Central memory CD8-positive, alpha-beta T cell (primary cell): Measurements from ENCODE around the gene PHETA2.
"Not testable (repeated sequence)": the region's sequence is repeated elsewhere in the genome, so short reads cannot be mapped to it uniquely, and the experiment has no call there.

Experiments
- ATAC-seq: fragments of 150-1000 bp; cut with Tn5 transposase; replicated peaks from 2 replicates; pipeline ENCODE4 v1.10.0; 2022; ENCODE audit warnings: mild to moderate bottlenecking, moderate FRiP score, moderate number of reproducible peaks; ENCODE audit not compliant: poor library complexity, severe bottlenecking; ENCODE audit errors: extremely low read depth
- DNase-seq, 2 donors: peaks; one replicate each; pipeline ENCODE4 v3.0.0; 2021; ENCODE audit warnings: low spot score in 2 of 2
- H3K27ac Mint-ChIP-seq: one replicate; pipeline ENCODE4 v1.8.0; 2022; ENCODE audit warnings: low read depth, mild to moderate bottlenecking, moderate library complexity, mixed read lengths
- H3K27me3 Mint-ChIP-seq: one replicate; pipeline ENCODE4 v1.8.0; 2022; ENCODE audit warnings: mixed read lengths
- H3K36me3 Mint-ChIP-seq: one replicate; pipeline ENCODE4 v1.8.0; 2022; ENCODE audit warnings: mild to moderate bottlenecking, moderate library complexity, mixed read lengths; ENCODE audit not compliant: insufficient read depth
- H3K4me1 Mint-ChIP-seq: one replicate; pipeline ENCODE4 v1.8.0; 2022; ENCODE audit warnings: mixed read lengths
- H3K4me3 Mint-ChIP-seq: one replicate; pipeline ENCODE4 v1.8.0; 2022; ENCODE audit warnings: mild to moderate bottlenecking, moderate library complexity, mixed read lengths
- H3K9me3 Mint-ChIP-seq: one replicate; pipeline ENCODE4 v1.8.0; 2022; ENCODE audit warnings: mixed read lengths

Gene PHETA2

GRCh38 chr22:42062506-42063170, 11.4 kb upstream of the PHETA2 start:
- ATAC-seq (no peak), DNase-seq (no peak)
- H3K36me3 Mint-ChIP-seq = peaks cover 19% of the 10 kb centered on the region
- no peaks in the 10 kb centered on the region for H3K27me3 Mint-ChIP-seq
- peaks cover 11% of the 10 kb centered on the region for H3K4me1 Mint-ChIP-seq
- no peak overlapping the region for H3K4me3 Mint-ChIP-seq
- peaks cover 6% of the 10 kb centered on the region for H3K9me3 Mint-ChIP-seq
- H3K27ac Mint-ChIP-seq = no peak overlapping the region

- H3K4me3 Mint-ChIP-seq = no peak overlapping the region
- DNase-seq (no peak), ATAC-seq (no peak)
- H3K4me1 Mint-ChIP-seq = peaks cover 18% of the 10 kb centered on the region
- no peak overlapping the region for H3K27ac Mint-ChIP-seq
- peaks cover 17% of the 10 kb centered on the region for H3K36me3 Mint-ChIP-seq
- H3K27me3 Mint-ChIP-seq = no peaks in the 10 kb centered on the region
- H3K9me3 Mint-ChIP-seq = no peaks in the 10 kb centered on the region
These were observed 9.4 kb upstream of the PHETA2 start for GRCh38 chr22:42064629-42065028.

GRCh38 chr22:42065438-42066125, 8.5 kb upstream of the PHETA2 start:
- H3K9me3 Mint-ChIP-seq = no peaks in the 10 kb centered on the region
- DNase-seq (no peak), ATAC-seq (no peak)
- H3K4me1 Mint-ChIP-seq = peaks cover 28% of the 10 kb centered on the region
- no peaks in the 10 kb centered on the region for H3K27me3 Mint-ChIP-seq
- peaks cover 16% of the 10 kb centered on the region for H3K36me3 Mint-ChIP-seq
- H3K27ac Mint-ChIP-seq = peak overlapping the region; percentile 75
- no peak overlapping the region for H3K4me3 Mint-ChIP-seq

GRCh38 chr22:42066126-42066761, 7.8 kb upstream of the PHETA2 start:
- DNase-seq (no peak), ATAC-seq (no peak)
- Mint-ChIP-seq H3K27me3 (no peaks in the 10 kb centered on the region), H3K36me3 (peaks cover 16% of the 10 kb centered on the region), H3K27ac (peak overlapping the region; percentile 75), H3K4me3 (no peak overlapping the region), H3K4me1 (peaks cover 35% of the 10 kb centered on the region), H3K9me3 (no peaks in the 10 kb centered on the region)

- no peak overlapping the region for H3K27ac Mint-ChIP-seq
- H3K27me3 Mint-ChIP-seq = no peaks in the 10 kb centered on the region
- H3K9me3 Mint-ChIP-seq = no peaks in the 10 kb centered on the region
- H3K4me1 Mint-ChIP-seq = peaks cover 39% of the 10 kb centered on the region
- DNase-seq = no peak
- H3K4me3 Mint-ChIP-seq = no peak overlapping the region
- no peak for ATAC-seq
- peaks cover 16% of the 10 kb centered on the region for H3K36me3 Mint-ChIP-seq
These were observed 7.1 kb upstream of the PHETA2 start for GRCh38 chr22:42066937-42067336.

- Mint-ChIP-seq H3K27ac (no peak overlapping the region), H3K9me3 (no peaks in the 10 kb centered on the region), H3K36me3 (peaks cover 10% of the 10 kb centered on the region), H3K4me3 (no peak overlapping the region), H3K4me1 (peaks cover 39% of the 10 kb centered on the region), H3K27me3 (no peaks in the 10 kb centered on the region)
- no peak for DNase-seq
- no peak for ATAC-seq
These were observed 6.3 kb upstream of the PHETA2 start for GRCh38 chr22:42067671-42068251.

GRCh38 chr22:42068291-42068690, 5.8 kb upstream of the PHETA2 start:
- Mint-ChIP-seq H3K4me1 (peaks cover 39% of the 10 kb centered on the region), H3K27me3 (no peaks in the 10 kb centered on the region), H3K9me3 (no peaks in the 10 kb centered on the region), H3K27ac (no peak overlapping the region), H3K36me3 (peaks cover 10% of the 10 kb centered on the region), H3K4me3 (no peak overlapping the region)
- DNase-seq (no peak), ATAC-seq (no peak)

- H3K36me3 Mint-ChIP-seq = peaks cover 9% of the 10 kb centered on the region
- H3K4me3 Mint-ChIP-seq = peak overlapping the region; percentile 94
- no peaks in the 10 kb centered on the region for H3K27me3 Mint-ChIP-seq
- peak; percentile 8 for ATAC-seq
- H3K27ac Mint-ChIP-seq = peak overlapping the region; percentile 87
- H3K4me1 Mint-ChIP-seq = peaks cover 40% of the 10 kb centered on the region
- DNase-seq = no peak
- H3K9me3 Mint-ChIP-seq = no peaks in the 10 kb centered on the region
These were observed 4.1 kb upstream of the PHETA2 start for GRCh38 chr22:42069801-42070516.

- Mint-ChIP-seq H3K27ac (peak within 1 kb of the TSS; percentile 87), H3K4me1 (peaks cover 39% of the 10 kb centered on the region), H3K4me3 (peak within 1 kb of the TSS; percentile 94), H3K27me3 (no peaks in the 10 kb centered on the region), H3K9me3 (no peaks in the 10 kb centered on the region), H3K36me3 (peaks cover 6% of the 10 kb centered on the region)
- ATAC-seq = peak; percentile 99
- DNase-seq = peak; percentile 84
These were observed 3.3 kb upstream of the PHETA2 start, which contains the start of gene NAGA for GRCh38 chr22:42070517-42071422. TSS of gene NAGA (minus strand) at chr22:42070812. CDS start at chr22:42070297, 515 bp downstream.

- H3K36me3 Mint-ChIP-seq, ATAC-seq, H3K9me3 Mint-ChIP-seq, DNase-seq, H3K27me3 Mint-ChIP-seq: not testable (repeated sequence)
- Mint-ChIP-seq H3K27ac (peak overlapping the region; percentile 87), H3K4me3 (peak overlapping the region; percentile 94), H3K4me1 (peaks cover 39% of the 10 kb centered on the region)
These were observed 2.5 kb upstream of the PHETA2 start for GRCh38 chr22:42071508-42071907.

- Mint-ChIP-seq H3K27me3 (no peaks in the 10 kb centered on the region), H3K4me1 (peaks cover 34% of the 10 kb centered on the region), H3K4me3 (peak overlapping the region; percentile 26), H3K27ac (no peak overlapping the region), H3K9me3 (no peaks in the 10 kb centered on the region), H3K36me3 (peaks cover 4% of the 10 kb centered on the region)
- DNase-seq (no peak), ATAC-seq (no peak)
These were observed 1.3 kb upstream of the PHETA2 start for GRCh38 chr22:42072606-42073330.
